OCI-LY7 (cell line): ENCODE data around the gene TPRA1. TPM values are rescaled to one million over a fixed set of nuclear protein-coding genes. Genes with fewer than 3 reads are reported as not detected.

ENCODE experiments used
- BruUV-seq: library from RNA; stranded (reverse); fragments of 400-500 nt; replicated peaks from 2 replicates; lab custom pipeline; 2021; lab: Mats Ljungman, UMichigan
- CTCF ChIA-PET: fragments of 300-600 bp; sonication (Branson Sonifier 250); formaldehyde crosslinking; loops from one replicate; lab custom pipeline; 2022; ENCODE audit warnings: antibody characterized with exemption; ENCODE audit not compliant: unreplicated experiment; lab: Charles Lee
- POLR2A ChIA-PET: fragments of 300-600 bp; sonication (Branson Sonifier 250); formaldehyde crosslinking; loops from one replicate; lab custom pipeline; 2022; ENCODE audit warnings: antibody characterized with exemption; lab: Charles Lee
- DNase-seq: peaks from one replicate; pipeline ENCODE4 v3.0.0-alpha.2; 2015; ENCODE audit warnings: low spot score
- H2AFZ ChIP-seq: fragments of 200-600 bp; sonication (generic), shearing (Covaris generic); 2 replicates; pipeline ENCODE4 v1.6.1; 2014; ENCODE audit warnings: mild to moderate bottlenecking, antibody characterized with exemption, low read length, moderate library complexity
- H3K27ac ChIP-seq: fragments of 200-600 bp; sonication (generic); 2 replicates; pipeline ENCODE4 v1.5.1; 2014; ENCODE audit warnings: mixed run types, low read depth, mild to moderate bottlenecking, moderate library complexity, low read length, inconsistent platforms; ENCODE audit not compliant: poor library complexity, severe bottlenecking
- H3K36me3 ChIP-seq: fragments of 200-600 bp; sonication (generic); 2 replicates; pipeline ENCODE4 v1.6.1; 2014; ENCODE audit warnings: mild to moderate bottlenecking, antibody characterized with exemption, low read length, moderate library complexity, mixed read lengths; ENCODE audit not compliant: insufficient read depth
- H3K4me1 ChIP-seq: fragments of 200-600 bp; sonication (generic); 2 replicates; pipeline ENCODE4 v1.5.1; 2014; ENCODE audit warnings: mild to moderate bottlenecking, low read length; ENCODE audit not compliant: insufficient read depth, poor library complexity, severe bottlenecking
- H3K4me2 ChIP-seq: fragments of 200-600 bp; sonication (generic); 2 replicates; pipeline ENCODE4 v1.6.1; 2014; ENCODE audit warnings: mild to moderate bottlenecking, low read length
- H3K4me3 ChIP-seq: fragments of 200-600 bp; sonication (generic); 2 replicates; pipeline ENCODE4 v1.5.1; 2014; ENCODE audit warnings: mild to moderate bottlenecking, low read depth, low read length; ENCODE audit not compliant: poor library complexity, severe bottlenecking
- H3K79me2 ChIP-seq: fragments of 200-600 bp; sonication (generic); 2 replicates; pipeline ENCODE4 v1.6.1; 2016; ENCODE audit warnings: low read depth, mild to moderate bottlenecking, low read length, moderate library complexity, mixed read lengths; ENCODE audit not compliant: insufficient read depth
- H3K9me2 ChIP-seq: fragments of 200-600 bp; sonication (generic); 2 replicates; pipeline ENCODE4 v1.6.1; 2016; ENCODE audit warnings: mild to moderate bottlenecking, low read length, mixed read lengths; ENCODE audit not compliant: insufficient read depth
- H3K9me3 ChIP-seq: fragments of 200-600 bp; sonication (generic); 2 replicates; pipeline ENCODE4 v1.6.1; 2014; ENCODE audit warnings: mild to moderate bottlenecking, mixed run types, low read length, mixed read lengths
- H4K20me1 ChIP-seq: fragments of 200-600 bp; sonication (generic); 2 replicates; pipeline ENCODE4 v1.6.1; 2014; ENCODE audit warnings: mild to moderate bottlenecking, antibody characterized with exemption, low read length, moderate library complexity, mixed read lengths; ENCODE audit not compliant: insufficient read depth
- CTCF ChIP-seq: fragments of 200-600 bp; sonication (generic); conservative IDR thresholded peaks from 2 replicates; pipeline ENCODE4 v1.5.1; 2014; ENCODE audit warnings: mild to moderate bottlenecking, antibody characterized with exemption, low read length, moderate library complexity, mixed read lengths
- EZH2phosphoT487 ChIP-seq: fragments of 200-600 bp; sonication (generic); IDR thresholded peaks from 2 replicates; pipeline ENCODE4 v1.6.1; 2018; ENCODE audit warnings: low read depth, borderline replicate concordance, mild to moderate bottlenecking, mixed run types, antibody characterized with exemption, low read length, moderate library complexity, mixed read lengths
- intact Hi-C: fragments of 100-400 bp; cut with micrococcal nuclease; formaldehyde crosslinking; loops from one replicate; pipeline ENCODE4 v1.10.0; 2022; ENCODE audit not compliant: unreplicated experiment
- total RNA-seq, 2 experiments: library from RNA; depleted of rRNA in 1 of 2; stranded (reverse); fragments of >200 nt in 1 of 2; shearing (Covaris generic) in 1 of 2; gene quantifications; 2 replicates each; pipeline ENCODE4 v1.2.3, GENCODE V29; 2014 to 2022

Gene TPRA1
- total RNA-seq, 2 experiments from 2014 or later: 32.3 to 51.4 TPM

DNA sequence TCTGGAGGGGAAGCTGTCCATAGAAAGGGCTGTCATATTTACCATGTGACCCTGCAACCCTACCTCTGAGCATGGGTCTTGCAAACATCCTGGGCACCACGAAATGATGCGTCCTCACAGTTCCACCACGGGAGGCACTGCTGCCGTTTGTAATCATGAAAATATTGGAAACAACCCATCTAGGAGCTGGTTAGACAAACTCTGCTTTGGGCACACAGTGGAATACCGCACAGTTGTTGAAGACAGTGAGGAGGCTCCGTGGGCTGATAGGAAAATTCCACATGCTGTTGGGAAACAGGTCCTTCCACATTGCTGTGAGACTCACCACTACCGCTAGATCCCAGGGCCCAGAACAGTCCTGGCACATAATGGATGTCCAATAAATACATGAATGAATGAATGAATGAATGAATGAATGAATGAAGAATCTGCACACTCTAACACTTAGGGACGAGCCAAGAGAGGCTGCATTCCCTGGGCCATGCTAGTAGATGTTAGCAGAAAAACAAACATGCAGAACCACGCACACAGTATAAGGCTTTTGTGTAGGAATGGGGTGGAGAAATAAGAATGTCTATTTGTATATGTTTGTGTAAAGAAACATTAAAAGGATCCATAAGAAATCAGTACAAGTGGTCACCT lies 40.6 kb downstream of the TPRA1 start:
- no TSS peak for BruUV-seq
- Histone ChIP-seq H2AFZ (no peak overlapping the region), H3K4me3 (no peak overlapping the region), H3K9me2 (no peaks in the 10 kb centered on the region), H3K79me2 (no peaks in the 10 kb centered on the region), H3K4me1 (peaks cover 3% of the 10 kb centered on the region), H4K20me1 (no peaks in the 10 kb centered on the region), H3K27ac (no peak overlapping the region), H3K9me3 (no peaks in the 10 kb centered on the region), H3K4me2 (no peak overlapping the region), H3K36me3 (no peaks in the 10 kb centered on the region)
- CTCF ChIA-PET: no interaction called here
- no peak for DNase-seq
- TF ChIP-seq EZH2phosphoT487 (no peak), CTCF (no peak)
- intact Hi-C loops: loop anchor here (5.0 to 10.0 kb wide), 2 partner anchors 875 to 1607 kb away; no protein-coding TSS in a partner anchor
- POLR2A ChIA-PET: interaction anchor here (0.6 kb wide), 1 partner anchor 1000 kb away, joined by 3 read pairs; no protein-coding TSS in a partner anchor

GRCh38 chr3:127547761-127548605 lies 42.5 kb downstream of the TPRA1 start:
- no peaks in the 10 kb centered on the region for H4K20me1 ChIP-seq
- peak overlapping the region; percentile 72 for H3K4me2 ChIP-seq
- CTCF ChIA-PET: no interaction called here
- H3K9me3 ChIP-seq: no peaks in the 10 kb centered on the region
- no peaks in the 10 kb centered on the region for H3K36me3 ChIP-seq
- H3K4me1 ChIP-seq: peaks cover 3% of the 10 kb centered on the region
- H2AFZ ChIP-seq: peak overlapping the region; percentile 68; the same call in 1 of the 2 replicates
- H3K79me2 ChIP-seq: no peaks in the 10 kb centered on the region
- TF ChIP-seq CTCF (peak; percentile 65), EZH2phosphoT487 (no peak)
- no peak overlapping the region for H3K27ac ChIP-seq
- peak; percentile 72 for DNase-seq
- no peaks in the 10 kb centered on the region for H3K9me2 ChIP-seq
- intact Hi-C loops: loop anchor here (10.0 kb wide), 1 partner anchor 873 kb away; no protein-coding TSS in a partner anchor
- POLR2A ChIA-PET: interaction anchor here (0.6 to 1.1 kb wide), 3 partner anchors 15 to 774 kb away, joined by 3 to 6 read pairs (median 3); no protein-coding TSS in a partner anchor
- BruUV-seq: no TSS peak
- H3K4me3 ChIP-seq: peak overlapping the region; percentile 51
